ENCODE measurements around the gene ROBO2. TPM values are rescaled to one million over a fixed set of nuclear protein-coding genes. Genes with fewer than 3 reads are reported as not detected.

ROBO2 gene
- total RNA-seq, 2 donors from 2014 or later: 9.8 to 9.9 TPM

GRCh38 chr3:77553240-77553639 lies 513.3 kb downstream of the ROBO2 start:
- no peak for TF ChIP-seq CTCF (IDR thresholded peaks at IDR 0.05)
- Histone ChIP-seq H3K4me1 (ENCODE audit: control insufficient read depth in 1 of 2, low read depth in 2 of 2) (no peaks in the 10 kb centered on the region), H3K27me3 (replicated peaks; ENCODE audit: insufficient read depth) (no peaks in the 10 kb centered on the region), H3K4me3 (no peak overlapping the region), H3K27ac (no peak overlapping the region), H3K36me3 (no peaks in the 10 kb centered on the region), H3K9me3 (no peaks in the 10 kb centered on the region)
- DNase-seq (ENCODE audit: low spot score) (no peak), ATAC-seq (ENCODE audit: insufficient number of reproducible peaks, low FRiP score, low read depth) (no peak)

GRCh38 chr3:77562089-77562488 lies 522.2 kb downstream of the ROBO2 start:
- DNase-seq (ENCODE audit: low spot score) (no peak), ATAC-seq (ENCODE audit: insufficient number of reproducible peaks, low FRiP score, low read depth) (no peak)
- Histone ChIP-seq H3K27me3 (replicated peaks; ENCODE audit: insufficient read depth) (no peaks in the 10 kb centered on the region), H3K4me3 (no peak overlapping the region), H3K36me3 (no peaks in the 10 kb centered on the region), H3K27ac (no peak overlapping the region), H3K9me3 (no peaks in the 10 kb centered on the region), H3K4me1 (ENCODE audit: control insufficient read depth in 1 of 2, low read depth in 2 of 2) (no peaks in the 10 kb centered on the region)
- TF ChIP-seq CTCF (IDR thresholded peaks at IDR 0.05): no peak

- ATAC-seq (ENCODE audit: insufficient number of reproducible peaks, low FRiP score, low read depth): no peak
- no peak for TF ChIP-seq CTCF (IDR thresholded peaks at IDR 0.05)
- no peak overlapping the region for H3K4me3 ChIP-seq
Observed at GRCh38 chr3:77563012-77563411, 523.1 kb downstream of the ROBO2 start.

GRCh38 chr3:77566055-77566454 lies 526.2 kb downstream of the ROBO2 start:
- ATAC-seq (ENCODE audit: insufficient number of reproducible peaks, low FRiP score, low read depth) (no peak), DNase-seq (ENCODE audit: low spot score) (no peak)
- no peaks in the 10 kb centered on the region for H3K27me3 ChIP-seq (replicated peaks; ENCODE audit: insufficient read depth)
- H3K9me3 ChIP-seq: no peaks in the 10 kb centered on the region
- no peaks in the 10 kb centered on the region for H3K4me1 ChIP-seq (ENCODE audit: control insufficient read depth in 1 of 2, low read depth in 2 of 2)
- H3K36me3 ChIP-seq: no peaks in the 10 kb centered on the region
- H3K27ac ChIP-seq: no peak overlapping the region
- no peak for TF ChIP-seq CTCF (IDR thresholded peaks at IDR 0.05)
- no peak overlapping the region for H3K4me3 ChIP-seq

More at GRCh38 chr3:77563012-77563411, 523.1 kb downstream of the ROBO2 start:
- no peak overlapping the region for H3K27ac ChIP-seq
- DNase-seq (ENCODE audit: low spot score): no peak
- no peaks in the 10 kb centered on the region for H3K27me3 ChIP-seq (replicated peaks; ENCODE audit: insufficient read depth)
- no peaks in the 10 kb centered on the region for H3K36me3 ChIP-seq
- H3K4me1 ChIP-seq (ENCODE audit: control insufficient read depth in 1 of 2, low read depth in 2 of 2): no peaks in the 10 kb centered on the region
- H3K9me3 ChIP-seq: no peaks in the 10 kb centered on the region

GRCh38 chr3:77571971-77572715 lies 532.2 kb downstream of the ROBO2 start:
- ATAC-seq (ENCODE audit: insufficient number of reproducible peaks, low FRiP score, low read depth) (no peak), DNase-seq (ENCODE audit: low spot score) (no peak)
- no peaks in the 10 kb centered on the region for H3K27me3 ChIP-seq (replicated peaks; ENCODE audit: insufficient read depth)
- no peak overlapping the region for H3K4me3 ChIP-seq
- no peaks in the 10 kb centered on the region for H3K36me3 ChIP-seq
- H3K9me3 ChIP-seq: no peaks in the 10 kb centered on the region
- no peak for TF ChIP-seq CTCF (IDR thresholded peaks at IDR 0.05)
- no peaks in the 10 kb centered on the region for H3K4me1 ChIP-seq (ENCODE audit: control insufficient read depth in 1 of 2, low read depth in 2 of 2)
- H3K27ac ChIP-seq: no peak overlapping the region
